HepG2 (cell line): Measurements from ENCODE around the gene EMC9. TPM values are rescaled to one million over a fixed set of nuclear protein-coding genes. Genes with fewer than 3 reads are reported as not detected.
A peak's percentile ranks its signal among the peaks of the same experiment; 100 is the strongest.

ENCODE experiments used
- BORCS8-MEF2B ChIP-seq: sonication (generic); formaldehyde crosslinking; IDR thresholded peaks from 2 replicates; pipeline ENCODE4 v1.8.0; 2022; ENCODE audit warnings: mild to moderate bottlenecking, missing genetic modification reagents
- GABPB1 ChIP-seq: IDR thresholded peaks from 2 replicates; pipeline ENCODE4 v1.6.1; 2016; ENCODE audit warnings: mild to moderate bottlenecking, missing genetic modification reagents, moderate library complexity, missing compliant biosample characterization
- MIER3 ChIP-seq: IDR thresholded peaks from 2 replicates; pipeline ENCODE4 v1.6.1; 2016; ENCODE audit warnings: missing compliant biosample characterization, borderline replicate concordance
- MXI1 ChIP-seq: IDR thresholded peaks from 3 replicates; pipeline ENCODE4 v1.6.1; 2012; ENCODE audit warnings: low read depth, low read length, inconsistent platforms, borderline replicate concordance
- NFIC ChIP-seq: IDR thresholded peaks from 2 replicates; pipeline ENCODE4 v1.6.1; 2012; ENCODE audit warnings: mild to moderate bottlenecking, low read length, inconsistent platforms
- NPAS2 ChIP-seq: sonication (generic); formaldehyde crosslinking; IDR thresholded peaks from 2 replicates; pipeline ENCODE4 v1.8.0; 2022; ENCODE audit warnings: mild to moderate bottlenecking, missing genetic modification reagents, borderline replicate concordance
- PRPF4 ChIP-seq: fragments of 200-400 bp; formaldehyde crosslinking; IDR thresholded peaks from 2 replicates; pipeline ENCODE4 v1.6.1; 2016; ENCODE audit warnings: low read length, low read depth; ENCODE audit not compliant: poor library complexity, severe bottlenecking
- RXRA ChIP-seq: sonication (generic); formaldehyde crosslinking; IDR thresholded peaks from 2 replicates; pipeline ENCODE4 v1.5.1; 2020; ENCODE audit warnings: missing genetic modification reagents
- SRY ChIP-seq: sonication (generic); formaldehyde crosslinking; IDR thresholded peaks from 2 replicates; pipeline ENCODE4 v1.8.0; 2022; ENCODE audit warnings: mild to moderate bottlenecking, missing genetic modification reagents
- TGIF2 ChIP-seq: IDR thresholded peaks from 2 replicates; pipeline ENCODE4 v1.6.1; 2016; ENCODE audit warnings: control low read depth, missing compliant biosample characterization
- TP53 ChIP-seq: sonication (generic); formaldehyde crosslinking; conservative IDR thresholded peaks from 2 replicates; pipeline ENCODE4 v1.4.0; 2020; ENCODE audit warnings: missing genetic modification reagents
- WIZ ChIP-seq: sonication (generic); formaldehyde crosslinking; IDR thresholded peaks from 2 replicates; pipeline ENCODE4 v1.5.1; 2020; ENCODE audit warnings: mild to moderate bottlenecking, missing genetic modification reagents
- ZFP36L1 ChIP-seq: sonication (generic); formaldehyde crosslinking; IDR thresholded peaks from 2 replicates; pipeline ENCODE4 v1.8.0; 2022; ENCODE audit warnings: mild to moderate bottlenecking, missing genetic modification reagents, moderate library complexity
- ZKSCAN1 ChIP-seq: fragments of 150-350 bp; IDR thresholded peaks from 2 replicates; pipeline ENCODE4 v1.6.1; 2014; ENCODE audit warnings: low read length
- ZKSCAN5 ChIP-seq: sonication (generic); formaldehyde crosslinking; IDR thresholded peaks from 2 replicates; pipeline ENCODE4 v1.5.1; 2020; ENCODE audit warnings: mild to moderate bottlenecking, missing genetic modification reagents
- ZNF101 ChIP-seq: sonication (generic); formaldehyde crosslinking; IDR thresholded peaks from 2 replicates; pipeline ENCODE4 v1.4.0; 2020; ENCODE audit warnings: mild to moderate bottlenecking, low read depth, missing genetic modification reagents, borderline replicate concordance
- ZNF121 ChIP-seq: sonication (generic); formaldehyde crosslinking; IDR thresholded peaks from 2 replicates; pipeline ENCODE4 v1.5.0; 2020; ENCODE audit warnings: mild to moderate bottlenecking, missing genetic modification reagents
- ZNF33A ChIP-seq: sonication (generic); formaldehyde crosslinking; IDR thresholded peaks from 2 replicates; pipeline ENCODE4 v1.5.1; 2020; ENCODE audit warnings: missing genetic modification reagents, mild to moderate bottlenecking, moderate library complexity, borderline replicate concordance
- ZNF354B ChIP-seq: sonication (generic); formaldehyde crosslinking; IDR thresholded peaks from 2 replicates; pipeline ENCODE4 v1.8.0; 2022; ENCODE audit warnings: mild to moderate bottlenecking, missing genetic modification reagents
- ZNF713 ChIP-seq: sonication (generic); formaldehyde crosslinking; IDR thresholded peaks from 2 replicates; pipeline ENCODE4 v1.4.0; 2020; ENCODE audit warnings: mild to moderate bottlenecking, missing genetic modification reagents
- ZNF883 ChIP-seq: sonication (generic); formaldehyde crosslinking; IDR thresholded peaks from 2 replicates; pipeline ENCODE4 v1.5.1; 2020; ENCODE audit warnings: mild to moderate bottlenecking, missing genetic modification reagents; ENCODE audit errors: not compliant biosample characterization
- polyA plus RNA-seq, 8 experiments: library from polyadenylated mRNA; depleted of rRNA in 3 of 8; stranded (reverse) in 7 of 8; unstranded in 1 of 8; fragments of >200 nt; fragmentation: Illumina TruSeq in 4 of 8; extraction: Trizol in 4 of 8; gene quantifications; 2 replicates each; pipeline versions ENCODE4 v1.2.1 to v1.2.3, GENCODE V29; 2011 to 2016; ENCODE audit warnings: low read depth in 4 of 8, missing spikeins in 1 of 8, mixed read lengths in 1 of 8; ENCODE audit not compliant: insufficient read depth in 1 of 8
- total RNA-seq, 5 experiments: library from RNA; depleted of rRNA; stranded (reverse); fragments of >200 nt; fragmentation: Illumina TruSeq; extraction: Trizol; gene quantifications; 2 replicates each; pipeline ENCODE4 v1.2.3, GENCODE V29; 2016; ENCODE audit warnings: low read depth in 1 of 5
- TF ChIP-seq, protein P1 (sequence below): sonication (generic); formaldehyde crosslinking; IDR thresholded peaks from 2 replicates; pipeline ENCODE4 v1.5.0; 2020; ENCODE audit warnings: mild to moderate bottlenecking, missing genetic modification reagents
- TF ChIP-seq, protein P2 (sequence below): sonication (generic); formaldehyde crosslinking; IDR thresholded peaks from 2 replicates; pipeline ENCODE4 v1.9.0; 2021; ENCODE audit warnings: missing genetic modification reagents, borderline replicate concordance
- TF ChIP-seq, protein P3 (sequence below): sonication (generic); formaldehyde crosslinking; IDR thresholded peaks from 2 replicates; pipeline ENCODE4 v1.4.0; 2020; ENCODE audit warnings: missing genetic modification reagents, borderline replicate concordance

The EMC9 gene
- total and polyA plus RNA-seq, 2 of the 13 experiments (the other 11 are each of a cell fraction or from before 2014, with no cell fraction given) = 60.5 to 78.7 TPM

DNA sequence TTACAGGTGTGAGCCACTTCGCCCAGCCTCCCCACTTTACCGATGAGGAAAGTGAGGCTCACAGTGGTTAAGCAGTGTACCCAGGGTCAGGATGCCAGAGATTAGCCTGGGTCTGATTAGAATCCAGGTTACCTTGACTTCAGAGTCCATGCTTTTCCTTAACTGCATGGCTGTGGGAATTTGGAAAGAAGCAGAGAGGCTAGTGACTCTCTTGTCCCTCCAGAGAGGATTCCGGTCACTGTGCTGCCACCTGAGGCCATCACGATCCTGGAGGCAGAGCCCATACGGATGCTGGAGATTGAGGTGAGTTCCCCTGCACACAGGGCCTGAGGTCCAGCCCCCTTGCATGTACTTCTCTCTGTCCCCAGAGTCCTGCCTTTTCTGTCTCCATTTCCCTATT is 35.2 kb upstream of the EMC9 start (continued):
- no peak for TF ChIP-seq ZNF883
- no peak for TF ChIP-seq TP53 (CRISPR knock-in tag)
- TF ChIP-seq, protein P1, sequence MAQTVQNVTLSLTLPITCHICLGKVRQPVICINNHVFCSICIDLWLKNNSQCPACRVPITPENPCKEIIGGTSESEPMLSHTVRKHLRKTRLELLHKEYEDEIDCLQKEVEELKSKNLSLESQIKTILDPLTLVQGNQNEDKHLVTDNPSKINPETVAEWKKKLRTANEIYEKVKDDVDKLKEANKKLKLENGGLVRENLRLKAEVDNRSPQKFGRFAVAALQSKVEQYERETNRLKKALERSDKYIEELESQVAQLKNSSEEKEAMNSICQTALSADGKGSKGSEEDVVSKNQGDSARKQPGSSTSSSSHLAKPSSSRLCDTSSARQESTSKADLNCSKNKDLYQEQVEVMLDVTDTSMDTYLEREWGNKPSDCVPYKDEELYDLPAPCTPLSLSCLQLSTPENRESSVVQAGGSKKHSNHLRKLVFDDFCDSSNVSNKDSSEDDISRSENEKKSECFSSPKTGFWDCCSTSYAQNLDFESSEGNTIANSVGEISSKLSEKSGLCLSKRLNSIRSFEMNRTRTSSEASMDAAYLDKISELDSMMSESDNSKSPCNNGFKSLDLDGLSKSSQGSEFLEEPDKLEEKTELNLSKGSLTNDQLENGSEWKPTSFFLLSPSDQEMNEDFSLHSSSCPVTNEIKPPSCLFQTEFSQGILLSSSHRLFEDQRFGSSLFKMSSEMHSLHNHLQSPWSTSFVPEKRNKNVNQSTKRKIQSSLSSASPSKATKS = no peak
- no peak for TF ChIP-seq ZNF33A
- TF ChIP-seq MIER3 (CRISPR knock-in tag) = no peak
- TF ChIP-seq SRY (CRISPR knock-in tag) = no peak
- TF ChIP-seq TGIF2 = no peak
- TF ChIP-seq, protein P2, sequence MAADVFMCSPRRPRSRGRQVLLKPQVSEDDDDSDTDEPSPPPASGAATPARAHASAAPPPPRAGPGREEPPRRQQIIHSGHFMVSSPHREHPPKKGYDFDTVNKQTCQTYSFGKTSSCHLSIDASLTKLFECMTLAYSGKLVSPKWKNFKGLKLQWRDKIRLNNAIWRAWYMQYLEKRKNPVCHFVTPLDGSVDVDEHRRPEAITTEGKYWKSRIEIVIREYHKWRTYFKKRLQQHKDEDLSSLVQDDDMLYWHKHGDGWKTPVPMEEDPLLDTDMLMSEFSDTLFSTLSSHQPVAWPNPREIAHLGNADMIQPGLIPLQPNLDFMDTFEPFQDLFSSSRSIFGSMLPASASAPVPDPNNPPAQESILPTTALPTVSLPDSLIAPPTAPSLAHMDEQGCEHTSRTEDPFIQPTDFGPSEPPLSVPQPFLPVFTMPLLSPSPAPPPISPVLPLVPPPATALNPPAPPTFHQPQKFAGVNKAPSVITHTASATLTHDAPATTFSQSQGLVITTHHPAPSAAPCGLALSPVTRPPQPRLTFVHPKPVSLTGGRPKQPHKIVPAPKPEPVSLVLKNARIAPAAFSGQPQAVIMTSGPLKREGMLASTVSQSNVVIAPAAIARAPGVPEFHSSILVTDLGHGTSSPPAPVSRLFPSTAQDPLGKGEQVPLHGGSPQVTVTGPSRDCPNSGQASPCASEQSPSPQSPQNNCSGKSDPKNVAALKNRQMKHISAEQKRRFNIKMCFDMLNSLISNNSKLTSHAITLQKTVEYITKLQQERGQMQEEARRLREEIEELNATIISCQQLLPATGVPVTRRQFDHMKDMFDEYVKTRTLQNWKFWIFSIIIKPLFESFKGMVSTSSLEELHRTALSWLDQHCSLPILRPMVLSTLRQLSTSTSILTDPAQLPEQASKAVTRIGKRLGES = no peak
- no peak for TF ChIP-seq ZFP36L1 (CRISPR knock-in tag)
- TF ChIP-seq ZNF101 (CRISPR knock-in tag) = no peak
- TF ChIP-seq ZNF713 (CRISPR knock-in tag) = no peak
- no peak for TF ChIP-seq PRPF4
- no peak for TF ChIP-seq NPAS2 (CRISPR knock-in tag)
- no peak for TF ChIP-seq MXI1
- TF ChIP-seq, protein P3, sequence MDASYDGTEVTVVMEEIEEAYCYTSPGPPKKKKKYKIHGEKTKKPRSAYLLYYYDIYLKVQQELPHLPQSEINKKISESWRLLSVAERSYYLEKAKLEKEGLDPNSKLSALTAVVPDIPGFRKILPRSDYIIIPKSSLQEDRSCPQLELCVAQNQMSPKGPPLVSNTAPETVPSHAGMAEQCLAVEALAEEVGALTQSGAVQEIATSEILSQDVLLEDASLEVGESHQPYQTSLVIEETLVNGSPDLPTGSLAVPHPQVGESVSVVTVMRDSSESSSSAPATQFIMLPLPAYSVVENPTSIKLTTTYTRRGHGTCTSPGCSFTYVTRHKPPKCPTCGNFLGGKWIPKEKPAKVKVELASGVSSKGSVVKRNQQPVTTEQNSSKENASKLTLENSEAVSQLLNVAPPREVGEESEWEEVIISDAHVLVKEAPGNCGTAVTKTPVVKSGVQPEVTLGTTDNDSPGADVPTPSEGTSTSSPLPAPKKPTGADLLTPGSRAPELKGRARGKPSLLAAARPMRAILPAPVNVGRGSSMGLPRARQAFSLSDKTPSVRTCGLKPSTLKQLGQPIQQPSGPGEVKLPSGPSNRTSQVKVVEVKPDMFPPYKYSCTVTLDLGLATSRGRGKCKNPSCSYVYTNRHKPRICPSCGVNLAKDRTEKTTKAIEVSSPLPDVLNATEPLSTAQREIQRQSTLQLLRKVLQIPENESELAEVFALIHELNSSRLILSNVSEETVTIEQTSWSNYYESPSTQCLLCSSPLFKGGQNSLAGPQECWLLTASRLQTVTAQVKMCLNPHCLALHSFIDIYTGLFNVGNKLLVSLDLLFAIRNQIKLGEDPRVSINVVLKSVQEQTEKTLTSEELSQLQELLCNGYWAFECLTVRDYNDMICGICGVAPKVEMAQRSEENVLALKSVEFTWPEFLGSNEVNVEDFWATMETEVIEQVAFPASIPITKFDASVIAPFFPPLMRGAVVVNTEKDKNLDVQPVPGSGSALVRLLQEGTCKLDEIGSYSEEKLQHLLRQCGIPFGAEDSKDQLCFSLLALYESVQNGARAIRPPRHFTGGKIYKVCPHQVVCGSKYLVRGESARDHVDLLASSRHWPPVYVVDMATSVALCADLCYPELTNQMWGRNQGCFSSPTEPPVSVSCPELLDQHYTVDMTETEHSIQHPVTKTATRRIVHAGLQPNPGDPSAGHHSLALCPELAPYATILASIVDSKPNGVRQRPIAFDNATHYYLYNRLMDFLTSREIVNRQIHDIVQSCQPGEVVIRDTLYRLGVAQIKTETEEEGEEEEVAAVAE (CRISPR knock-in tag) = no peak
- no peak for TF ChIP-seq ZKSCAN1
- no peak for TF ChIP-seq ZKSCAN5 (CRISPR knock-in tag)
- TF ChIP-seq ZNF354B (CRISPR knock-in tag) = peak; percentile 53; the same call in 1 of the 2 replicates
- TF ChIP-seq BORCS8-MEF2B (CRISPR knock-in tag) = no peak
- TF ChIP-seq ZNF121 = no peak
- no peak for TF ChIP-seq NFIC
- no peak for TF ChIP-seq GABPB1 (CRISPR knock-in tag)
- 0 out of 2 replicates have a peak, but pooled peaks have one; percentile 7 for TF ChIP-seq RXRA
- TF ChIP-seq WIZ (CRISPR knock-in tag) = no peak
